Measurements from ENCODE around the gene ARHGAP25.

Gene ARHGAP25

DNA sequence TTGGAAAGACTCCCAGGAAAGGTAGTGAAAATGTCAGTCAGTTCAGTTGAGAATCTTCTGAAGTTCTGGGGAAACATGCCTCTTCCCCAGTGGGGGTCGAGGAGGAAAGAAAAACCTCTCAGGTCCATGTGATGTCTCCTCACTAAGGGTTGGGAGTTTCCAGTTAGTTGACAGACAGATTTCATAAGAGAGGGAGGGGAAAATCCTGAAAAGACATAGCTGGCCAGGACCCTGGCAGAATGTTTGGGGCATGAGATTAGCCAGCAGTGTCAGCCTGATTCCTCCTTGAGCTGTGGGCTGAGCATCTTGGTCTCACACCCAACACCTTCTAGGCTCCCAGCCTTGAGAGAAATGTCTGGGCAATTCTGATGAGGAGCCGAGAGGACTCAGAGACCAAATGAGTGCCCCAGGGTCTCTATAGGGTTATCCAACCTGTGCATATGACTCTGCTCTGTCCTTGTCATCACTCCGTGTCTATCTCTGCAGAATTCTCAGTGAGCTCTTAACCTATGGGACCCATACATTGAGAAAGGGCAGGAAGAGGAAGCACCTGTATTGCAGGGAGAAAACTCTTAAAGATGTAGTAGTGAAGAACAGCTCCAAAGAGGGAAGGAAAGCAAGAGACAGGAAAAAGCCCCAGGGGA, 122.7 kb downstream of the ARHGAP25 start:
- TF ChIP-seq POLR2A (IDR thresholded peaks at IDR 0.05; ENCODE audit: low read length) (no peak), GATA1 (IDR thresholded peaks at IDR 0.05; ENCODE audit: low read depth, low read length) (no peak)

DNA sequence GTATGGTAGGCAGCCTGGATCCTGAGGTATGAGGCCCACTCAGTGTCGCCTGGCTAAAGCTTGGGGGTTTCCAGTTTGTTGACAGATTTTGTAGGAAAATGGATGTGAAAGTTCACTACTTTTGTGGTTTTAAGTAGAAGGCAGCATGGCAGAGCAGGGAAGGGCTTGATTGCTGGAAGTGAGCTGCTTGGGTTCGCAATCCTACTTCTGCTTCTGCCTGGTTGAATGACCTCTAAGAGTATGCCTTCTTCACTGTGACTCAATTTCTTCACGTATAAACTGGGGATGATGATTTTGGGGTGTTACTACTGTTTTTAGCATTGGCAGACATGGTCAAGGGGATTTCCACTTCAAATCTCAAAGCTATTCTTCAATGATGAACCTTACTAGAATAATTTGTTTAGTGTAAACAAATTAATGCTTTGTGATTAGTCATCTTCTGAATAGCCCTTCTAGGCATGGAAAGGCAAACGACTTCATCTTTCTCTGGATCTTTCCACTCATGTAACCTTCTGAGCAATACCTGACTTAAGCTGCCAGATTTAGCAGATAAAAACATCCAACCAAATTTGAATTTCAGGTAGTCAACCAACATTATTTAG, 123.3 kb downstream of the ARHGAP25 start:
- no peak for TF ChIP-seq GATA1 (IDR thresholded peaks at IDR 0.05; ENCODE audit: low read depth, low read length)
- no peak for TF ChIP-seq POLR2A (IDR thresholded peaks at IDR 0.05; ENCODE audit: low read length)
- no peak for DNase-seq

More for the DNA sequence above, 122.7 kb downstream of the ARHGAP25 start:
- DNase-seq = no peak

DNA sequence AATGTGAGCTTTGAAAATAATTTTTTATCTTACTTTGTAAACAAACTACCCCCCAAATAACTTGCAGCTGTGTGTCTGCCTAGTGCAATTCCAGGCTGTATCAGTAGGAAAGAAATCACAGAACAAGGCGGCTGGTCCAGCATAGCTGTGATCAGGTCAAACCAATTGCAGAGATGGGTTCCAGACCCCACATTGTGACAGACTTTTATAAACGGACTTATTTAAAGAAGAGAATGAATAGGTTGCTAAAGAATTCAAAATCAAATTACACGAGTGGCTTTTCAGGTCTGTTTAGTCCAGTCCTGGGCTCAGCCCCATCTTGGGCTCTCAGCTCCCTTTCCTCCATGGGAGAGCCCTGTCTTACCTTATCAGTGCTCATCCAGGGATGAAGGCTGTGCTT, 125.5 kb downstream of the ARHGAP25 start:
- TF ChIP-seq GATA1 (IDR thresholded peaks at IDR 0.05; ENCODE audit: low read depth, low read length) (no peak), POLR2A (IDR thresholded peaks at IDR 0.05; ENCODE audit: low read length) (no peak)
- no peak for DNase-seq

DNA sequence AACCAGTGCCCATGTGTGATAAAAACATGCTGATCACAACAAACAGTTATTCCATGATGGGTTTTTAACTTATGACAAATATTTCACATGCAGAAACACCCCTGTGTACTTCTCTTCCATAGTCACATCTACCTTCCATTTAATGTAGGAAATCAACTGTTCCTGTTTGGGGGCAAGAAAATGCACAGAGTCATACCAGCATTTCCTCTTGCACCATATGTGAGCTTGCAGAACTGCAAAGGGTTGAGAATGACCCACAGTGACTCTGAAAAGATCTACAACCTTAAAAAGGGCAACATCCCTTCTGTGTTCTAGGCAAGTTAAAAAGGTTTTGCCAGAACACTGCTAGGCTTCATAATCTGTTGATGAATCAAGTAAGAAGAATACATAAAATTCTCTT, 126.7 kb downstream of the ARHGAP25 start:
- DNase-seq = no peak
- TF ChIP-seq GATA1 (IDR thresholded peaks at IDR 0.05; ENCODE audit: low read depth, low read length) = no peak
- TF ChIP-seq POLR2A (IDR thresholded peaks at IDR 0.05; ENCODE audit: low read length) = no peak

DNA sequence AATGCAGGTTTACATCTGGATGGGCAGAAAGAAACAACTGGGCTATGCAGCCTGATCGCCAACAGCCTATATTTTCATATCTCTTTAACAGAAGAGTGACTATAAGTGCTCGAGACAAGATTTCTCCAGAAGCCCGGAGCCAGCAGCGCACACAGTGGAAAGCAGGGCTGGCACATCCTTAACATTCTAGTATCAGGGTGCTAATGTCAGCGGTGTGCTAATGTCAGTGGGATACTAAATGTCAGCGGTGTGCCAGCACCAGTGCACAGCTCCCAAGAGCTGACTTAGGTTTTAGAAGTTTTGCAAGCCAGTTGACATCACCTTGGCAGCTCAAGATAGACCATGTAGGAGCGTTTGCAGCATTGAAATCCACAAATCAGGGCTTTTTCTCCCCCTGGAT, 128.3 kb downstream of the ARHGAP25 start:
- no peak for DNase-seq
- TF ChIP-seq GATA1 (IDR thresholded peaks at IDR 0.05; ENCODE audit: low read depth, low read length) = no peak
- no peak for TF ChIP-seq POLR2A (IDR thresholded peaks at IDR 0.05; ENCODE audit: low read length)

DNA sequence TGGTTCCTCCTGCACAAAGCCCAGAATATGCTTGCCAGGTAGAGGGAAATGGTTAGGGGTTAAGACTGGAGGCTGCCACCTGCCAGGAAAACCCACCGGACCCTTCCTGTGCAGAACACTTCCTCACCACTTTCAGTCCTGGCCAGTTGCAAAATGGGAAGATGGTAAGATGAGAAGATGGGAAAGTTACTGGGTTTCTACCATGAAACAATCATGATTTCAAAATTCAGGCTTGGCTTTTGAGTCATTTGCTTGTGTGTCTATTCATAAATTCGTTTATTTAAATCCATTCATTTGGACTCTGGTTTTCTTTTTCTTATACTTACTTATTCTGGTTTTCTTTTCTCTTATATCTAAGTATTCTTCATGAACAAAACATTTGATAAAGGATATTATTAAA, 129.4 kb downstream of the ARHGAP25 start:
- no peak for DNase-seq
- TF ChIP-seq POLR2A (IDR thresholded peaks at IDR 0.05; ENCODE audit: low read length) = no peak
- no peak for TF ChIP-seq GATA1 (IDR thresholded peaks at IDR 0.05; ENCODE audit: low read depth, low read length)

DNA sequence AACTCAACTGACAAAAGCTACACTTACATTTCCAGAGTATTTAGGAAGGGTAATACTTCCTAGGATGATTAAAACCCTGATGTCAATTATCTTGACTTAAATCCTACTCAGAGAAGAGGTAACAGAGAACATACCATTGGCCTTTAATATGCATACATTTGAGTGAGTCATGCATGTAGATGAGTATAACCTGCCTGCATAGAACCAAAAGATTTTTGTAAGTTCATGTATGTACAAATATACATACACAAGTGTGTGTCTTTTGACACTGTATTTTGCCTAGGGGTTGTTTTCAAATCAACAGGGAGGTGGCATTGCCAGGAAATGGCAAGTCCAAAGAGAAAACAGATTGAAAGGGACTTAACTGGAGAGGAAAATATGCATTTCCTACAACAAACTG, 130.5 kb downstream of the ARHGAP25 start:
- TF ChIP-seq POLR2A (IDR thresholded peaks at IDR 0.05; ENCODE audit: low read length) = no peak
- TF ChIP-seq GATA1 (IDR thresholded peaks at IDR 0.05; ENCODE audit: low read depth, low read length) = no peak

DNA sequence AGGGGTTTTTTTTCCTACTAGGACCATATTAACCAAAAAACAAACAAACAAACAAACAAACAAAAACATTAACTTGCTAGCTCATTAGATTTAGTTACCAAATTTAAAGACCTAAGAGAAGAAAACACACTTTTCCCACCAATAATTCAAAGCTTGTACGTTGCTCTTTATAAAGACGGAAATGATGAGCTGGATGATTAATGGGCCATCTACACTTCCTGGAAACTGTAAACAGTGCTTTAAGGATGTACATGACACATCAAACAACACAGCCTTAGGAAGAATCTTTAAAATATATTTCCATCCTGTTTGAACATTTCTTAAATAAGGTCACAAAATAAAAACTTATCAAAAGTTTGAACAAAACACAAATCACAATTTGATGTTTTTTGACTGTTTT, 135.6 kb downstream of the ARHGAP25 start:
- DNase-seq = no peak
- TF ChIP-seq POLR2A (IDR thresholded peaks at IDR 0.05; ENCODE audit: low read length) = no peak
- TF ChIP-seq GATA1 (IDR thresholded peaks at IDR 0.05; ENCODE audit: low read depth, low read length) = no peak

More for the DNA sequence above, 130.5 kb downstream of the ARHGAP25 start:
- no peak for DNase-seq

DNA sequence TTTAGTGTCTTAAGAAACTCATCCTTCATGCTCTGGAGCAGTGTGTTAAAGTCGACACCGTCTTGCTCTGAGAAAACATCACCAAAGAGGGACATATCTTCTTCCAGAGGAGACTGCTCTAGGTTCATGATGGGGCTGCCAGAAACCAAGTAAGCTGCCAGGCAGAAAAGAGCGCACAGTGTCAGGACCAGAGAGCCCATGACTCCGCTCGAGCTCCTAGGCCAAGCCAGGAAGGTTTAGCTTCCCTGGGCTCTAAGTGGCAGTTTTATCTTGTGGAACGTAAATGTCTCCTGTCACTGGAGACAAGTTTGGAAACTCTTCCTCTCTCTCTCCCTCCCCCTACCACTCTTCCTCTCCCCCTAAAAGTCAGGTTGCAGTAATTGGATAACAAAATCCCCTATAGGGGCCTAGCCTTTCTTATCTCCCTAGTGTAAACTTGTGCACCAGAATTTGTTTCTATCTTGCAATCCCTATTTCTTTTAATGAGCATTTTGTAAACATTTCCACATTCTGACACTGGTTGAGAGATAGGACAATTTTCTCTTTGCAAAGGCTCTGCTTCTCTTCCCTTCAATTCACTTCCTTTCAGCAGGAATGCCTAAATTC, 136.7 kb downstream of the ARHGAP25 start, which contains the start of gene BMP10:
BMP10 (minus strand) TSS at position 239 of the 606 bp plus-strand sequence; CDS start at position 200, 39 bp downstream.
- no peak for DNase-seq
- TF ChIP-seq GATA1 (IDR thresholded peaks at IDR 0.05; ENCODE audit: low read depth, low read length) (no peak), POLR2A (IDR thresholded peaks at IDR 0.05; ENCODE audit: low read length) (no peak)

Data from erythroblast (primary cell).